Skin epidermis (tissue), 12 donors: Measurements from ENCODE around the gene PIK3R5.

Experiments
- H3K27ac ChIP-seq, 21 experiments: fragments of 200-600 bp; sonication (generic) in 11 of 21; one replicate each; pipeline ENCODE4 v1.5.0; 2020; ENCODE audit warnings: mild to moderate bottlenecking in 3 of 21, inconsistent platforms in 2 of 21, moderate library complexity in 2 of 21
- H3K4me3 ChIP-seq, 7 experiments: fragments of 200-600 bp; sonication (generic) in 2 of 7; one replicate each; pipeline ENCODE4 v1.5.0; 2020; ENCODE audit warnings: inconsistent platforms in 2 of 7, mild to moderate bottlenecking in 2 of 7, moderate library complexity in 1 of 7

The PIK3R5 gene, protein sequence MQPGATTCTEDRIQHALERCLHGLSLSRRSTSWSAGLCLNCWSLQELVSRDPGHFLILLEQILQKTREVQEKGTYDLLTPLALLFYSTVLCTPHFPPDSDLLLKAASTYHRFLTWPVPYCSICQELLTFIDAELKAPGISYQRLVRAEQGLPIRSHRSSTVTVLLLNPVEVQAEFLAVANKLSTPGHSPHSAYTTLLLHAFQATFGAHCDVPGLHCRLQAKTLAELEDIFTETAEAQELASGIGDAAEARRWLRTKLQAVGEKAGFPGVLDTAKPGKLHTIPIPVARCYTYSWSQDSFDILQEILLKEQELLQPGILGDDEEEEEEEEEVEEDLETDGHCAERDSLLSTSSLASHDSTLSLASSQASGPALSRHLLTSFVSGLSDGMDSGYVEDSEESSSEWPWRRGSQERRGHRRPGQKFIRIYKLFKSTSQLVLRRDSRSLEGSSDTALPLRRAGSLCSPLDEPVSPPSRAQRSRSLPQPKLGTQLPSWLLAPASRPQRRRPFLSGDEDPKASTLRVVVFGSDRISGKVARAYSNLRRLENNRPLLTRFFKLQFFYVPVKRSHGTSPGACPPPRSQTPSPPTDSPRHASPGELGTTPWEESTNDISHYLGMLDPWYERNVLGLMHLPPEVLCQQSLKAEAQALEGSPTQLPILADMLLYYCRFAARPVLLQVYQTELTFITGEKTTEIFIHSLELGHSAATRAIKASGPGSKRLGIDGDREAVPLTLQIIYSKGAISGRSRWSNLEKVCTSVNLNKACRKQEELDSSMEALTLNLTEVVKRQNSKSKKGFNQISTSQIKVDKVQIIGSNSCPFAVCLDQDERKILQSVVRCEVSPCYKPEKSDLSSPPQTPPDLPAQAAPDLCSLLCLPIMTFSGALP

DNA sequence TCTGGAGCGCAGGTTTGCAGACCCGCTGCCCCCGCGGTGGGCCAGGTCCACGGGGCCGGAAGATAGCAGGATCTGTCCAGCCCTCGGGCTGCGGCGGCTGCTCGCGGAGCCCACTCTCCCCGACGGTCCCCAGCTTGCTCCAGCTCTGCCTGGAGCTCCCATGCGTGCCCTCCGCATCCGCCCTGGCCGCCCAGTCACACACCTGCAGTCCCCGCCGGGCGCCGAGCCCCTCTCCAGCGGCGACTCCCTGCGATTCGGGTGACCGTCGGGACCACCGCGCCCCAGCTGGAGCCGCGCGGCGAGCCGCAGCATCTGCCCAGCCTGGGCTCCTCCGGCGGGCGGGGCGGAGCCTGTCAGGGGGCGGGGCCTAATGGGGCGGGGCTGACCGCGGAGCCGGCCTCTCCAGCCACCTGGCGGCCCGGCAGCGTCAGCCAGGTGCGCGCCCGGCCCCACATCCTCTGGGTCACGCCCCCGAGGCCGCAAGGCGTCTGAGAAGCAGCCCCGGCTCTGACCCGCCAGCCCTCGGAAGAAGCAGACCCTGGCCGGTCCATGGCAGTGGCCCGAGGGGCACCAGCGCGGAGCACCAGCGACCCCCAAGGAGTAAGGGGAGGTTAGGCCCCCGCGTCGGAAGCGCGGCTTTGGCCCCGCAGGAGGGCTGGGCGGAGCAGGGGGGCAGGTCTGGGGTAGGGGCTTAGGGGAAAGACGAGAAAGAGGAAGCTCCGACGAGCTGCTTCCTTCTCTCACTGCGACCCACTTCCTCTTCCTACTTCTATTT is at the start of gene PIK3R5:
Gene PIK3R5, minus strand, starts transcription at position 314 of the 775 bp plus-strand sequence. CDS start 54,213 bp downstream, outside the sequence.
- peak within 1 kb of the TSS; percentile 47 to 63 (median 55) for H3K4me3 ChIP-seq
- H3K27ac ChIP-seq = peak within 1 kb of the TSS; percentile 37 to 95 (median 81)

DNA sequence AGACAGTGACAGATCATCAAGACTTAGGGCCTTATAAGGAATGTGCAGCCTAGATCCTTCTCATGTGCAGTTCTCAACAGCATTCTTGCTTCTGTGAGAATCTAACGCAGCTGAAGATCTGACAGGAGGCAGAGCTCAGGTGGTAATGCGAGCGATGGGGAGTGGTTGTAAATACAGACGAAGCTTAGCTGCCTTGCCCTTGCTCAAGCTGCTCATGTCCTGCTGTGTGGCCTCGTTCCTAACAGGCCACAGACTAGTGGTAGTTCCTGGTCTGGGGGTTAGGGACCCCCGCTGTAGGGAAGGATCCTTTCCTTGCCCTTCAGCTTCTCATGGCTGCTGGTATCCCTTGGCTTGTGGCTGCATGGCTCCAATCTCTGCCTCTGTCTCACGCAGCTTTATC is 45.5 kb upstream of the PIK3R5 start:
- H3K4me3 ChIP-seq = no peak overlapping the region
- no peak overlapping the region for H3K27ac ChIP-seq

DNA sequence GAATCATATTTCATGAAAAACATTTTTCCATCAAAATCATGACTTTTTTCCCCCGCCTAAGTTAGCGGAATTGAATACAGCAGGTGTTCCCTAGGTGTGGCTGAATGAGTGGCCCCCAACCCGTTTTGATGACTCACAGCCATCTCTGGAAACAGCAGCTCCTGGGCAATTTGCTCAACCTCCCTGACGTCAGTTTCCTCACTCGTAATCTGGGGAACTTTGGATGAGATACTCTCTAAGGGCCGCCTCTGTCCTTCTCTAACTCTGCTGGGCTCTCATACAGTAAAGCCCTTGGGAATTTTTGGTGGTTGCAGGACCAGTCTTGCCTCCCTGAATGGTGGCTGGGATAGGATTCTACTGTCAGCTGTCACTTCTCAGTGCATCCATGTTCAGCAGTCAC is 44.2 kb upstream of the PIK3R5 start:
- Histone ChIP-seq H3K4me3 (no peak overlapping the region), H3K27ac (no peak overlapping the region)

DNA sequence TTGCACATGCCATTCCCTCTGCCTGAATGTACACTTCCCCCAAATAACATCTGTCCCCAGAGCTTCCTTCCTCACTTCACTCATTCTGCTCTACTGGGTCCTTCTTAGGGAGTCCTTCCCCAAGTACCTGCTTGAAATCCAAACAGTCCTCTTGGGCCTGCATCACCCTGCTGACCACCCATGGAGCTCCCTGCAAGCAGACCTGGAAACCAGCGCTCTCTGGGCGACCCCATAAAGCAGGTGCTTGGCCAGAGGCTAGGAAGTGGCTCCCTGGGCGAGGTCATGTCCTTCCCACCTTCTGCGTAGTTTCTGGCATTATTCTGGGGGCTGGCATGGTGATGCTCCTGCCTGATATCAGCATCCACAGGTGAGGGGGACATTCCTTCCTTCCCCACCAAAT is 43.6 kb upstream of the PIK3R5 start:
- Histone ChIP-seq H3K27ac (no peak overlapping the region), H3K4me3 (no peak overlapping the region)

DNA sequence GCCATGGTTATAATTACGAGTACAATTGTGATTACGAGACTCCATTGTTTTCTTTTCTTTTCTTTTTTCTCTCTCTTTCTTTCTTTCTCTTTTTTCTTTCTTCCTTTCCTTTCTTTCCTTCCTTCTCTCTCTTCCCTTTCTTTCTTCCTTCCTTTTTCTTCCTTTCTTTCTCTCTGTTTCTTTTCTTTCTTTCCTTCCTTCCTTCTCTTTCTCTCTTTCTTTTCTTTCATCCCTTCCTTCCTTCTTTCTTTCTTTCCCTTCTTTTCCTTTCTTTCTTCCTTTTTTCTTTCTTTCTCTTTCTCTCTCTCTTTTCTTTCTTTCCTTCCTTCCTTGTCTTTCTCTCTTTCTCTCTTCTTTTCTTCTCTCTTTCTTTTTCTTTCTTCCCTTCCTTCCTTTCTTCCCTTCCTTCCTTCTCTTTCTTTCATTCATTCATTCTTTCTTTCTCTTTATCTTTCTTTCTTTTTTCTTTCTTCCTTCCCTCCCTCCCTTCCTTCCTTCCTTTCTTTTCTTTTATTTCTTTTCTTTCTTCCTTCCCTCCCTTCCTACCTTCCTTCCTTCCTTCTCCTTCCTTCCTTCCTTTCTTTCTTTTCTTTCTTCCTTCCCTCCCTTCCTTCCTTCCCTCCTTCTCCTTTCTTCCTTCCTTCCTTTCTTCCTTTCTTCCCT is 41.7 kb upstream of the PIK3R5 start:
- H3K27ac ChIP-seq = no peak overlapping the region
- no peak overlapping the region for H3K4me3 ChIP-seq

DNA sequence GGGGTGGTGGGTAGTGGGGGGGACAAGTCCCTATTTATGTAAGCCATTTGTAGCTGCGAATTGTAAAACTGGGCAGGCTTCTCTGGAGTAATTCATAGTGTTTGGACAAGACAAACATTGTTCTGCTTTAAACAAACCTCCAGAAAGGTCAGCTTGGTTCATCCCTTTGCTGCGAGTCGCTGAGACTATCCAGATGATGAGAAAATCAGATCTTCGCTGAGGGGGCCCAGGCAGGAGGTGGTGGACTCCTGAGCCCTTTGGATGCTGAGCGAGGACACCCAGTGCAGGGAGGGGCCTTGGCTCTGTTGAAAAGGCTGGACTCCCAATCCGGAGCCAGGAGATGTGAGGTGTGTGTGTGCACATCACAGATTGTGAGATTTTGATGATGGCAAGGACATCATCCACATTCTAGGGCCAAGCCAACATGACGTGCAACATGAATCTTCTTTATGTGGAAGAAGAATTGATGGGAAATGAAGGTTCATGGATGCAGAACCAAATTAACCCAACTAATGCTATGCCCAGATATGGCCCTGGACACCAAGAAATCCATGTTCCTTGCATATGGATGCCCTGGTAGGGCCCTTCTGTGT is 40.8 kb upstream of the PIK3R5 start:
- Histone ChIP-seq H3K27ac (no peak overlapping the region), H3K4me3 (no peak overlapping the region)

DNA sequence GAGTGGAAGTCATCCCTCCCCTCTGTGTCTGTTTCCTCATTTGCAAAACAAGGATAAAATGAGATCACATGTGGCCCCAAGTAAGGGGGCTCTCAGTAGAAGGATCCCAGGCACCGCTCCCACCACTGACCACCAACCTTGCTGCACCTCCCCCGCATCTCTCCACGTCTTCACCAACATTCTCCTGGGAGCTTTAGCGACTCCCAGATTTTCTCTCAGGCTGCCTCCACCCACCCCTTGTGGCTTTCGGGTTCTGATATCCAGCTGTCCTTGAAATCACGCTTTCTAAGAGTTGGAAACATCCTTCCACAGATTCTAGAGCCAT is 39.4 kb upstream of the PIK3R5 start:
- Histone ChIP-seq H3K4me3 (no peak overlapping the region), H3K27ac (no peak overlapping the region)

DNA sequence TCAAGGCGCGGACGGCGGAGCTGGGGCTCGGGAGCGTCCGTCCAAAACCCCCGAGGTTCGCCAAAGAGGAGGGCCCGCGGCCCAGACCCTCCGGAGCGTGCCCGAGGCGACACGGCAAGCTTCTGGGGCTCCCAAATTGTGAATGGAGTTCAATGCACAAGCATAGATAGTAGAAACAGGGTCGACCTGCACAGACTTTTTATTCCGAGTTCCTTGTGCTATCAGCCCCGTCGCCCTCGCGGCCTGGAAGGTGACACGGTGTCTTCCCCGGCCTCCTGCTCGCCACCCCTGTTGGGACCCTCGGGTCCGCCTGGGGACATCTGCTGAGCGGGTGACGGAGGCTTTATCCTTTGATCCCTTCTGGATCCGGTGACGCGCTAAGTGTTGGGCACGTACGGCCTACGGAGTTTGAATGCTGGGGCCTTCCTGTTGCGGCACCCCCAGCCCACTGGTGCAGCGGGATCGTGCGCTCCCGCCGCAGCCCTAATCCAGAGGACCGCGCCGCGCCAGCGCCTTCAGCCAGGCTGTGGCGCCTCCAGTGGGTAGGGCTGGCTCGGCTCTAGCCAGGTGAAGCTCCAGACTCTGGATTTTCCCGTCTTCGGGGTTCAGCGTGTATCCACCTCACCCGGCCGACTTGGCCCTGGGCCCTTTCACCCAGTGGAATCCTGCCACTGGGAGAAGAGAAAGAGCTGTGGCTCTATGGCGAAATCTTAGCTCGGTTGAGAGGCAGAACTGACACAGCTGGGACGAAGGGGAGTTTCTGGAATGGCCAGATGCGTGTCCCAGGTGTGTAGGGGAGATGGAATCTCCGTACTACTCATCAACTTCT is 38.8 kb upstream of the PIK3R5 start:
- Histone ChIP-seq H3K4me3 (peak overlapping the region in 5 of 7 experiments; percentile 9 to 50 (median 35)), H3K27ac (no peak overlapping the region)

DNA sequence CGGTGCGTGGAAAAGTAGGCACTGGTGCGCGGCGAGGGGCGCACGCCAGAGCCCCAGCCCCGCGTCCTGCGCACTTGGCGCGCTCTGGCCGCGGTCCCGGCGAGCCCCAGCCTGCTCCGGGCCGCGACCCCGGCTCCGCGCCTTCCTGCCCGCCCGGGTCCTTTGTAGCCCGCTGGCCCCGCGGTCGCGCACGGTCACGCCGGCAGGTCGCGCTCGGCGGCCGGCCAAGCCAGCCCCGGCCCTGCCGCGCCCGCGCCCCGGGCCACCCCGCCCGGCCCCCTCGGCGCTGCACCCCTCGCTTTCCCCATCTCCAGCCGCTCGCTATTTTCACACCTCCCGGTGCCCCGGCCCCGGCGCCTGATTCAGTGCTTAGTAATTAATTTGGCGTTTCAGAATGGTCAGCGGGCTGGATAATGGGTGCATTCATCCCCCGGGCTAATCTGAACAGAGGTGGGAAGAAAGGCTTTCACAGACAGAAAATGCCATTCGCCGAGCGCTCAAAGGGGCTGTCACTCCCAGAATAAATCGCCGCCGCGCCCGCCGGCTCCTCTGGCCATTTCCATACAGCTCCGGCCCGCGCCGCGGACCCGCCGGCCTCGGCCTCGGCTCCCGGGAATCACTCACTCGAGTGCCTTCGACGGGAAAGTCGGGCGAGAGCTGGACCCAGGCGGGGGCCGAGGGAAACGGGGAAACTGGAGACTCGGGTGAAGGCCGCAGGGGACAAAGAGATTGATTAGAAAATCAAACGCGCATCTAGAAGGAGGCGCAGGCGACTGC is 38.0 kb upstream of the PIK3R5 start:
- H3K27ac ChIP-seq = peak overlapping the region in 1 of 21 experiments; percentile 29
- peak overlapping the region; percentile 24 to 50 (median 35) for H3K4me3 ChIP-seq

DNA sequence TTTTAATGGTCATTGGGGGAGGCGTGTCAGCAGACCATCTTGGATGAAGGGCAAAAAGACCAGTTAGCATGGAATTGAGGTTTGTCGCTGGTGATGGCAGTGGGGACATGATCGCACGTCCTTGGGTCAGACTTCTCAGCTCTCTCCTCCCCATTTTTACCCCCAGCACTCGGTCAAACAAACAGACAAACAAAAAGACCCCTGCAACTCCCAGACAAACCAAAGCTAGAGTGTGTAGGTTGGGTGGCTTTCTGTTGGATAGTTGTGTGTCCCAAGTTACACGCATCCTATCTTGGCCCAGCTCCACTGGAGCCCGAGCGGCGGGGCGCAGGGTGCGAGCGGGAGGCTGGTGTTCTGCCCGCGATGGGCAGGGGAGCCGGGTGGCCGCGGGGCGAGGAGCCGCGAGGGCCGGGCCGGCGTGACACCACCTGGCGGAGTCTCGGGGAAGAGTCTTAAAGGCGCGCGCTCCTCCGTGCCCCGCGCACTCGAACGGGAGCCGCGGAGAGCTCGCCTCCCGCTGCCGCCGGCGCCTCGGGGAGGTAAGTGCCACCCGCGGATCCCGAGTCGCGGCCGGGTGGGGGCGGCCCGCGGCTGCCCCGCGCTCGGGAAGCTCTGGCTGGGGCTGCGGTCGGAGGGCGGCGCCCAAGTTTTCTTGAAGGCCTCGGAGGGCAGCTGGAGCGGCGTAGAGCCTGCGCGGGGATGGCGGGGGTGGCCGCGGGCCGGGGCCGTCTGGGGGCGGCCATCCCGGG is 37.3 kb upstream of the PIK3R5 start:
- Histone ChIP-seq H3K27ac (peak overlapping the region in 1 of 21 experiments; percentile 29), H3K4me3 (peak overlapping the region; percentile 24 to 50 (median 35))

DNA sequence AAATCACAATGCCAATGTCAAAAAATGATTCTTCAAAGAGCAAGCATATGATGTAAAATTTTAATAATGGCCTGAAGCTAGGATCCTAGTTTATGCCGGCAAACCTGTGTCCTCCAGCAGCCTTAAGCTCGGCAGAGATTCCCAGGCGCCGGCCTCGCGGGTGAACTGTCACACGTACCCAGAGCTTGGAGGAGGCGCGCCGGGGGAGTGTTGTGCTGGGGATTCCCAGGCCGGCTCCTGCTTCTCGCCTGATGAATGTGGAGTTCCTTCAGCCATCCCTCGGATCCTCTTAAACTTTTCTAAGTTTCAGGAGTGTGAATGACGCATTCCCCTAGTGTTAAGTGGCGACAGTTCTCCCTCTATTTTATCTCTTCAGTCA is 36.7 kb upstream of the PIK3R5 start:
- Histone ChIP-seq H3K27ac (no peak overlapping the region), H3K4me3 (no peak overlapping the region)

DNA sequence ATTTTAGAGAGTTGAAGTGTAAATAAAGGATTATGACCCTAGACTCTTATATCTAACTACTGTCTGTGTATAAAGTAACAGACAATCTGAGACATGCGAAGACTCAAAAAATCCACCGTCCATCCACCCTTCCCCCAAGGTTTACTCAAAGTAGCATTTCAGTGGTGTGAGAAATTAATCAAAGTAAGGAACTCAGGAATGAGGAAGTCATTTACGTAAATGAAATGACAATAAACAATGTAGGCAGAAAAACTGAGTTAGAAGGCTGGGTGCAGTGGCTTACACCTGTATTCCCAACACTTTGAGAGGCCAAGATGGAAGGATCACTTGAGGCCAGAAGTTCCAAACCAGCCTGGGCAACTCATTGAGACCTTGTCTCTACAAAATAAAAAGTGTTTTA is 36.1 kb upstream of the PIK3R5 start:
- Histone ChIP-seq H3K4me3 (no peak overlapping the region), H3K27ac (no peak overlapping the region)

DNA sequence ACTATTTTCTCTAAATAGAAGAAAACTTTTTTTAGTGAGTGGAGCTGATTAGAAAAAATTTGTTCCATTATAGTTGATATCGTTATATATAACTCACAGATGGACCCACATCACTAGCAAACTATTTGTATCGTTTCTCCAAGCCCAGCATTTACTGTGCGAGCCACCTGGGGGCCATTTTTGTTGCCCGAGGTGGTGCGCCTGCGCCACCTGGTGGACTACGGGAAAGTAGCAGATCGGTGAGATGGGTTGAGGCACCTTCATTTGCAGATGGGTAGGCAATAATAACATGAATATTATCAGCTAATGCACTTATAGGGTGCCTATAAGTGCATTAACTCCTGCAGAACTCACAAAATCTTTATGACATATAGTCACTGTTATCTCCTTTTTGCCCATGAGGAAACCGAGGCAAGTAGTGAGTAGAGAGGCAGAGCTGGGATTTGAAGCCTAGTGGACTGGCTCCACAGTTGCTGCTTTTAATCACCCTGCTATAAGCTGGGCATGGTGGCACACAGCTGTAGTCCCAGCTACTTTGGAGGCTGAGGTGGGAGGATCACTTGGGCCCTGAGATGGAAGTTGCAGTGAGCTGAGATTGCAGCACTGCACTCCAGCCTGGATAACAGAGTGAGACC is 32.6 kb upstream of the PIK3R5 start:
- no peak overlapping the region for H3K4me3 ChIP-seq
- H3K27ac ChIP-seq = no peak overlapping the region

DNA sequence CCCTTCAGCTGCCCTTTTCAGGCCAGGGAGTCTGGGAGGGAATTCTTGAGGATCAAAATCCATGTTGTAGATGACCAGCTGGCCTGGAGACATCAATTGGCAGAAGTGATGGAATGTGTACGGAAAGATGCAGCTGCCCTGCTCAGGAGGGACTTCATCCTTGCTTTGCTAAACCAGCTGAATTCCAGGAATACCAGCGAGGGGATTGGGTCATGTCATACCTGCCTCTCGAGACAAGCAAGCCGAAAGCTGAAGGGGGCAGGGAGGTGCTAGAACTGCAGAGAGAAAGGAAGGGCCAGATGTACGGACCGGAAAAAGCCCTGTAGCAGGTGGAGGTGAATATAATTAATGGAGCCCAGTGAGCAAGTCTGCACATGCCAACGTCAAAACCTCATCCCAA is 30.2 kb upstream of the PIK3R5 start:
- H3K4me3 ChIP-seq = no peak overlapping the region
- no peak overlapping the region for H3K27ac ChIP-seq

DNA sequence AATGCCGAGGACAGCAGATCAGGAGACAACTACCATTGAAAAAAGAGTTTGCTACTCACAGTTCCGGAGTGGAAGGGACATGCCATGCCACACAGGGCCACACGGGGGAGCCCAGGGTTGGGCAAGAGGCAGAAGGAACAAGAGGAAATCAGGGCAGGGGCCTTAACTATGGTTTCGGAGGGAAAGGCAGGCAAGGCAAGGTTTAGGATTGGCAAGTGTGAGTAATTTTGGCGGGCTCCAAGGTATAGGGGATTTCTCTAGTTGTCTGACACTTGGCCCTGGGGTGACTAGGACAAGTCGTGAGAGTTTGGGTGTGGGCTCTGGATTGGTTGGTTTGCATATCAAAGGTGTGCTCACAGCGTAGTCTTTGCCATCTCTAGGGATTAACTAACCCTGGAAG is 28.8 kb upstream of the PIK3R5 start:
- no peak overlapping the region for H3K4me3 ChIP-seq
- H3K27ac ChIP-seq = no peak overlapping the region

DNA sequence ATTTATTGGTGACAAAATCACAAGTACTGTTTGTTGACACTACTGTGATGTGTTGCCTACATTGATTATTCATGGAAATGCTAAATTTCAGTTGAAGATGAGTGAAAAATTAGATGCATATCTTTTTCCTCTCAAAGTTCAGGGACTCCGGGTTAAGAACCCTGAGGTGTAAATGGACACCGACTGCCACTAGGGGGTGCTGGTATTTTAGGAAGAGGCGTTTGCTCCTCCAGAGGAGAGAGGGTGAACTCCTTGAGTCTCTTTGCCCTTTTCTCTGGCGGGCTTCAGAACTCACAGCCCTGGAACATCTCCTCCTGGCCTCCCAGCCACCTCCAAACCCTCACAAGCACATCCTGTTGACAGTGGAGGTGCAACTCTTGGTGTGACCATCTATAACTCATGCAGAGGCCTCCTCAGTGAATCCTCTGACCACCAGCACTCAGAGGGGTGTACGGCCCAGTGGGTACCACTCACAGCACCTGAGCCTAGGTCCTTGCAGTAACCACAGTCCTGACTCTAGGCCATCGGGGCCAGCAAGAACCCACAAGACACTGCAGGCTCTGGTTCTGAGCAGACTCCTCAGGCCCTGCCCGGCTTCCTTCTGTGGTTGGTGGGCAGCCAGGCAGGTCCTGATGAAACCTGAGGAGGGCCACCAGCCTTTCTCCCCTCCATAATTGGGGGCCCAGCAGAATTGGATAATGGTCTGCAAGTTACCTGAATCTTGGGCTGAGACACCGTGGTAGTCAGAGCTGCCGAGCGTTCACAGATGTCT is 26.2 kb upstream of the PIK3R5 start:
- Histone ChIP-seq H3K4me3 (no peak overlapping the region), H3K27ac (no peak overlapping the region)
